GM18517 (cell line): Measurements from ENCODE around the gene LDLRAD4.

Experiments used
- ATAC-seq: cut with Tn5 transposase; IDR thresholded peaks from one replicate; pipeline ENCODE4 v1.9.1; 2021; ENCODE audit warnings: mild to moderate bottlenecking, moderate library complexity; ENCODE audit not compliant: unreplicated experiment

The LDLRAD4 gene

DNA sequence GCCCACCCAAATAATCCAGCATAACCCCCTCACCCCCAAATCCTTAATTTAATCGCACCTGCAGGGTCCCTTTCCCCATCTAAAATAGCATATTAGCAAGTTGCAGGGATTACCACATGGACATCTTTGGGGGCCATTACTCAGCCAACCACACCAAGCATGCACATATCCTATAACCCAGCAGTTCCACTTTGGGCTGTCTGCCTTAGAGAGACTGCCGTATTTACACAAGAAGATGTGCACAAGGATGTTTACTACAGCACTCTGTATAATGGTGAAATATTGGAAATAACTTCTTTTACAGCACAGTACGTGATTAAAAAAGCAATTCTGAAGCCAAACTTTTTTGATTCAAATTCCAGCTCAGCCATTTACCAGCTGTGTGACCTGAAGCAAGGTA is 17.3 kb upstream of the LDLRAD4 start:
- no peak for ATAC-seq

DNA sequence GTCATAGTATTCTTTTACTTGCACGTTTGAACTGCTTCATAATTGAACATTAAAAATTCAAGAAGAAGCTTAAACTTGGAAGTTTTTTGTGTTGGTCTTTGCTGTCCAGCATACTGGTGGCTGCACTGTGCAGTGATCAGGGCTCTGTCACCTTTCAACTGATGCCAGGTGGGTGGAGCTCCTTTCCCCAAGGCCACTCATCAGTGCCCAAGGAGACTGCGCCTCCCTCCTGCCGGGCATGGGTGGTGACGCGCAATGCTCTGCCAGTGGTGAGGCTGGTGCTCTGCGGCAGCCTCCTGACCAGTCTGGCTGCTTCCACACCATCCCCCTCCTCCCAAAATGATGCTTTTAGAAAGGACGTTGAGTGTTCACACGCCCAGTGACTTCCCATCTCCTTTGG is 16.0 kb upstream of the LDLRAD4 start:
- ATAC-seq, result no peak

DNA sequence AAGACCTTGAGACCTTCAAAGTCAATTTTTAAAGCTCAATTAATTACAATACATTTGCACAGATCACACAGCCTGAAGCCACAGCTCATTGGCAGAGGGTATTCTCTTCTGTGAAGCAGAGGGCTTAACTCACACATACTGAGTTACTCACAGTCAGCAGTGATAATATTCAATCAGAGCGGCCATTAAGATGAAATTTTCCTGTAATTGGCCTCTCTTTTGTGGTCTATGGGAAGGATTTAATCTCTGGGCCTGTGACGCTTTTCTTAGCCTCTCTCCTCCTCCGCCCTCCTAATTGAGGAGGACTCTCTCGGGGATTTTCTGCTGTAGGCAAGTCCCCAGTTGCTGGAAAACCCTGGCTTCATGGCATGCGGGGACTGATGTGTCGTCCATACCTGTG is 12.3 kb upstream of the LDLRAD4 start:
- ATAC-seq, result no peak

DNA sequence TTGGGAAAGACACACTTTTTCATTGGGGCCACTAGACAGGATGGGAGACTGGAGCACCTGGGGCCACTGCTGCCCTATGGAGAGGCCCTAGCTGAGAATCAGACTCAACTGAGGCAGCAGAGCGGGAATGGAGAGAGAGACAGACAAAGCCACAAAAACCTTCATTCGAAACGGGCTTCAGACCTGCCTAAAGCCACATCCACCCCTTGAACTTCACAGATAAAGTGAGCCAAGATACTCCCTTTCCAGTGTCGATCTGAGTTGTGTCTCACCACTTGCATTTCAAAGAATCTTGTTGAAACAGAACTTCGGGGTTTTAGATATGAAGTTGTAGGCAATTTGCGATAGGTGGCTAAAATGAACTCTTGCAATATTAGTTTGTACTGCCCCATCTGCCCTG is 11.3 kb upstream of the LDLRAD4 start:
- no peak for ATAC-seq

DNA sequence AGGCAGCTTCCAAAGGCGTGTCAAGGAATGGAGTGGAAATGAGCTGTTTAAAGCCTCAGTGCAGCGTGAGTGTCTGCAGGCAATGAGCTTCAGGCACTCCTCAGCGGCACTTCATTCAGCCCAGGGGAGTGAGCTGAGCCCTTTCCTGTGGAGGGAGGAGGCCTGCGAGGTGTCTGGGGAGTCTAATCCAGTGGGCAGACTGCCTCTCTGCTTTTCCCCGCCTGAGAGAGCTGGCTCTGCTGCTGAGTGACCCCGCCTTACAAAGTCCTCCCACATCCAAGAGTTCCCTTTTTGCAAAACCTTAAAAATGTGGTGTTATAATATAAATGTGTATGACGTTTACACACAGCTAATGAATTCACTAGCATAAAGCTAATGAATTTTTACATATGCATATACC is 7.0 kb upstream of the LDLRAD4 start:
- ATAC-seq, result no peak

DNA sequence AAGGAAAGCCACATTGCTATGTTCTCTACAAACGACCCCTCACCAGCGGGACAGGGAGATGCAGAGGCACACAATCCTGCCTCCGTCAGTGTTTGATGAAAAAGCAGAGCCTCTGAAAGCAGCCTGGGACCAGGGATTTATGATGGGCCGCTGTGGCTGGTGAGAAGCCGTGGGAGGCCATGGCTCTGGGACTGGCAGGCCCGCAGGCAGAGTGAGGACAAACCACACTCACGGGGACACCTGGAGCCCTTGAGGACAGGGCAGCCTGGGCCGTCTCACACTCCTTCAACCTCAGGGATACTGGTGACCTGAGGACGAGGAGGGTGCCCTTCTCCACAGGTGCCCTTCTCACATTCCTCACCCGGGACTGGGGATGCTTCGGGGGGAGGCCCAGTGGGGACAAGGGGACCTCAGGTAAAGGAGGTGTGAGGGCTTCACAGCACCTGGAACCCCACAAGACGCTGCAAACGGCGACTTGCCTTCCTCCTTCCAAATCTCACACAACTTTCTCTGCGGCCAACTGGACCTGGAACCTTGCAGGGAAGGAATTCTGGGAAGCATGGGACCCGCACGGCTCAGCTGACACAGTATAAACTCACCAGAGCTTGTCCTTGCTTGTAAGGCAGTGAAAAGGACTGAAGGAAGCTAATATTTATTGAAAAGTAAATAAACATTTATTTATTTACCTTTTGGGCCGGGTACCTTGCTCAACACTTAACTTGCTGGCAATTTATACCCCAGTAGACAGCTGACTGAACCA is 5.3 kb upstream of the LDLRAD4 start:
- no peak for ATAC-seq

DNA sequence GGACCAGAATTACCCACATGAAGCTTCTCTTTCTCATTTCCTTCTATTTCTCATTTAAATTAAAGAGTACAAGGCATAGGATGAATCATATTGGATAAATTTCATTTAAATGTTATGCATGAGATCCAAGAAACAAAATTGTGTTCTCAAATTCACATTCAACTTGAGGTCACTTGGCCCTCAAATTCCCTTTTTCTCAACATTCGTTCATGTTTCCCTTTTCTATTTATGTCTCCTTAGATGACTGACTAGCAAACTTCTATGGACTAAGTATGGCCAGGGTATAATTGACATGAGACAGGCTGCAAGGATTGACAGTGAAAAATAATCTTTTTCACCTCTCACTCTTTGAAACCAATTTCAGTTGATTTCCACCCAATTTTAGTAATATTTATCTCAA is 4.0 kb upstream of the LDLRAD4 start:
- ATAC-seq, result no peak

DNA sequence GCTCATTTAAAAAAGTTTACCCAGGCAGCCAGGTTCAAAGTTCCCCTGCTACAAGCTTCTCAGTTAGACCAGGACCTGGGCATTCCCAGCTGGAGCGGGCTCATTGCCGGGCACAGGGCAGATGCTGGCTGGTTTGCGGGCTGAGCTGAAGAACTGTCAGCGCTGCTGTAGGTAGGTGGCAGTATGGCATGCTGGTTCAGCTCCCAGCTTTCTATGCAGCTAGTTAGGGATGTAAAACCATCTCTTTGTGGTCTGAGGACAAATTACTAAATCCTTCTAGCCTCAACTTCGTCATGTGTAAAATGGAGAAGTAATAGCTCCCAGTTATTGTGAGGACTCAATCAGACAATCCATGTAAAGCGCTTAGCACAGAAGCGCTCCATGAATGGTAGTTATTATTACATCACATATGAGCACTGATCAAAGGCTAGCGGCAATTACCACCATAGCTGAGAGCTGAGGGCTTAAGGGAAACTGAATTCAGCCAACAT is 2.4 kb upstream of the LDLRAD4 start:
- ATAC-seq, result no peak

DNA sequence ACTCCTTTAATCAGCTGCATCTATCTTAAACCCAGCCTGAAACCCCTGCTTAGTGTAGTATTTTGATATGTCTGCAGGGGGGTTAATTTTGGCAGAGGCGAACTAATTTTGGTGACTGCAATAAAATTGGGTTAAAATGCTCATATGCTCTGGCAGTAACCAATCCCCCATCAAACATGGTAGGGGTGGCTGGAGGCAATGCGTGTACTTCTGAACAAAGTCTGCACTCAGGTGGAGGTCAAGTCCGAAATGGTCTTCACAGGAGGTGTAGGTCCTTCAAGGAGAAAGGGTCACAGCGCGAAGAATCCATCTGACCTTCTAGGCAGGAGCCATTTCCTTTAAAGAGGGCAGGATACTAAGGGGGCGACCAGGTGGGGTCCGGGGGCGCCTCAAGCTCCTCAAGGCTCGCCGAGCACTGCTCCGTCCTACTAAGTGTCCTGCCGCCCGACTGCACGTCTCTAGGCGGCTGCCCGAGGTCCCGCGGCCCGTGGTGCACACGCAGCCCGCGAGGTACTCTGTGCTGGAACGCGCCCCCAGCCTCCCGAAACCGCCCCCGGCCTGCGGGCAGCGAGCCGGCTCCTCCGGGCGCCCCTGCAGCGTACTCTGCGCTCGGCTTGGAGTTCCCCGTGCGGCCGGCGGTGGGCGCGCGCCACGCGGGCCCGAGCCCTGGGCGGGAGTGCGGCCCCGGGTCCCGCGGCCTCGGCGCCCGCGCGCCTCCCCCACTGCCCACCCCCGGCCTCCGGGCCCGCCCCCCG is 1.7 kb upstream of the LDLRAD4 start:
- no peak for ATAC-seq

DNA sequence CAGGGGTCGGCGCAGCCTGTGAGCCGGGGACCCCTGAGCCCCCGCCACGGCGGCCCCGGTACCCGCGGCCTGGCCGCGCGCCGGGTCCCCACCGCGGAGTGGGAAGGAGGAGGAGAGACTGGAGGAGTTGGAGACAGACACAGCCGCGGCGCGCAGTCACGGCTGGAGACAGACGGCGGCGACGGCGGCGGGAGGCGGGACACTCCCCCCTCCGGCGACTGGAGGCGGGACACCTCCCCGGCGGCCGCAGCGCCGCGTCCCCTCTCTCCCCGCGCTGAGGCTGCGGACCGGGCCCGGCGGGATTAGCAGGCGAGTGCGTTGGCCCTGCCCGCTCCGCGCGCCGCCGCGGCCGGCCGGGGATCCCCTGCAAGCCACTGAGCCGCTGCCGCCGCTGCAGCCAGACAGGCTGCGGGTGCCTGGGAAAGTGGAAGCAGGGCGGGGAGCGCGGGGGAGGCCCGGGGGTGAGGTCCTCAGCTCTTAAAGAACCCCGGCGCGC is 1.0 kb upstream of the LDLRAD4 start:
- ATAC-seq, result no peak

DNA sequence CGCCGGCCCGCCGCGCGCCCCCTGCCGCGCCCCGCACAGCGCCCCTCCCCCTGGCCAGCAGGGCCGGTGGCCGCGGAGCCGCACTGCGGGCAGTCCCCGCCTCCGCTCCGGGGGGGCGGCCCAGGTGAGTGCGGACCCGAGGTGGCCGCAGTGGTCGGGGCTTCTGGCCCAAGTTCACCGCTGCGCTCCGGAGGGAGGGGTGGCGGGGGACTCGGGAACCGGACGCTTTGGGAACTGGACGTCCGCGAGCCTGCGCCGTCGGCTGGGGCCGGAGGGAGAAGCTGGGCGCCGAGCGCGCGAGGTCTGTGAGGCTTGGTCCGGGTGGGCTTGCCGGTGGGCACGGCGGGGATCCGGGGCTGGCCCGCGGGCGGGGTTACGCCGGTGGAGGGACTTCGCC is 591 bp upstream of the LDLRAD4 start:
- no peak for ATAC-seq

DNA sequence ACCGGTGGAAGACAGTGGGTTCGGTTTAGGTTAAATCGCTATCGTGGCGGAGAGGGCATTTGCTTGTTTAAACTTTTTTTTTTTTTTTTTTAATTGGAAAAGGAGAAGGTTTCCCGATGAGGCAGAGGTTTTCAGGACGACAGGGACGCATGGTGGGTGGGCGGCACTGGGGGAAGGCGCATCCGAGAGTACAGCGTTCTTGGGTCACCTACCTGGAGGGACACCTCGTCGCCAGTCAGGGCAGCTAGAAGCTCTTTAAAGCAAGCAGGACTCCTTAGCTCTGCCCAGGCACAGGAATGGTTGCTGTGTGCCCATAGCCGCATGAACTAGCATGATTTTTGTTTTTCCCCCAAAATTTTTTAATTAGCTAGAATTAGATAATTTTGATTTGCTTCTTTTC is 437 bp downstream of the LDLRAD4 start:
- ATAC-seq, result no peak

DNA sequence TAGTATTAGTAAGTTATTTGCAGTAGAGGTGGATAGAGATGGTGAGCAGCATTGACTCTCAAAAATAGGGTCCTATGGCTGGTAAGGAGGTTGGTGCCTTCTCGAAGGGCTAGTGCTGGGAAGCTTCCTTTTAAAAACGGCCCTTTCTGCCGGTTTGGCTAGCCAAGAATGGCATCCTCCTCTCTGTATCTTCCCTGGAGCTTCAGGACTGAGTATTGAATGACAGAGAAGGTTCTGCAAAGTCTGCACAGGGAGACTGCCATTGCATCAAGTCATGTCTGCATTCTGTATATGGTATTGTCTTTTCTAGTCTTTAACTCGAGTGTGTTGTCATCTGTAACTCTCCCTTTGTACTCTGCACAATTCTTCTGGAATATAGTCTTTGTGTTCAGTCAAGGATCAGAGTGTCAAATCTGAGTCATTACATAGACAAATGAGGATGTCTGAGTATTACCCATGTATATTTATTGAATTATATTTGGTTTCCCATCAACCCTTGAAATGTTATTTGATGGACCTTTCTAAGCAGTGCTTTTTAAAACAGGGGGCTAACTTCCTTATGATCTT is 1.1 kb downstream of the LDLRAD4 start:
- no peak for ATAC-seq

DNA sequence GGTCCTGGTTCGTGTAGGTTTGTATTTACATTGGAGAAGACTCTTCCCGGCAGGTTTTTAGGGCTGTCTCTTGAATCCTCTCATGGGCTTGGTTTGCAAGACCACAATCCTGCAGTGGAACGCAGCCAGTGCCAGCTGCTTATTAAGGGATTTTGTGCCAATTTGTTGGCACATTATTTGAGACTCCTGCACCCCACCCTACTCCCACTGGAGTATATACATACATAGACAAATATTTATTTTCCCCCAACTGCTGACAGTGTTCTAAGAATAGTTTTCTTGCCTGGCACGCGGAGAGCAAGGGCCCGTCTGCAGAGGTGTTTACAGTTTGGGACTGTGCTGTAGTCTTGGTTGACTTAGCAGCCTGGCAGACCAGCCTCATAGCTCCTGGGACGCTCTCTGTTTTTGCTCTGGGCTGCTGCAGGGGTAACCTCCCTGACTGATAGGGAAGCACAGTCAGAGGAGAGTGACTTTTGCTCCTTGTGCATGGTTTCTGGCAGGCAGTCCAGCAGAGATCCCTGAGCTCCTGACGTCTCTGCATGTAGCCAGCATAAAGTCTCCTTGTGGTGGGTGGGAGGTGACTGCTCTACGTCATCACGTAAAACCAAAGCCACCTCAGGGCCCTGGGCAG is 1.9 kb downstream of the LDLRAD4 start:
- ATAC-seq, result no peak

DNA sequence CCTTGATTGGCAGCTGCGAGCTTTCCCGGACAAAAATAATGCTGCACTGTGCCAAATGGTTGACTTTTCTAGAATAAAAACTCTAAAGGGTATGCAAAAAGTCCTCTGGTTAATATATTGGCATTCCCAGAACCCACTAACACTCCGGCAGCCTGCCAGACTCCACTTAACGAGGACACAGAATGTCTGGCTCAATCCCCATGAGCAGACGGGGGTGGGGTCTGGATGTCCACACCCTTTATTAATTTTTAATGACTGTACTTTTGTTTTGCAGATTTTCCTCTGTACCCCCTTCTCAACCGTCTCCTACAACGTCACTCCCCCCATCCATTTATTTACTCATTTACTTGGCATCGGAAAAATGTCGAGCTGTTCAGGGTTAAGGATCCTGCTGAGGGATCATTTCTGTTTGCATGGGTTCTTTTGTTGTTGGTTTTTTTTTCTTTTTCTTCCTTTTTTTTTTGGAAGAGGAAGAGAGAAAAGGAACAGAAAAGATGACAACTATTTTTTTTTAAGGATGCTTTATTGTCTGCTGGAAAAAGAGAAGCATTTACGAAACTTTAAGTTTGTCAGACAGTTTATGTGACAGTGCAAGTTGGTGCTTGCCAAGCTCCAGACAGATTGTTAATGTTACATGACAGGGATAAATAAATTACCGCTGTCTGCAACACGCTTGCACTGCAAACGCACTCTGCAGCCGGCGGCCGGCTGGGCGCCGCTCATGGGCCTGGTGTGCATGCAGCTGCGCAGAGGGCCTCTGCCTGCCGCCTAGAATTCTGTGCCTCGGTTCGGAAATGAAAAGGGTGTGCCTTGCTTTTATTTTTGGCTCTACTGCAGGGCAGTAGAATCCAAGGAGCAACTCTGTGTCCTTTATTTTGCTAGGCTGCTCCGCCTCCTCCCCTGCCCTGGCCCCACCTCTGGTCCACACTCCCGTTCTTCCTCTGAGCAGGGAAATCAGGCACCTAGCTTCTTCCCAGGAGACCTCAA is 3.6 kb downstream of the LDLRAD4 start:
- no peak for ATAC-seq

DNA sequence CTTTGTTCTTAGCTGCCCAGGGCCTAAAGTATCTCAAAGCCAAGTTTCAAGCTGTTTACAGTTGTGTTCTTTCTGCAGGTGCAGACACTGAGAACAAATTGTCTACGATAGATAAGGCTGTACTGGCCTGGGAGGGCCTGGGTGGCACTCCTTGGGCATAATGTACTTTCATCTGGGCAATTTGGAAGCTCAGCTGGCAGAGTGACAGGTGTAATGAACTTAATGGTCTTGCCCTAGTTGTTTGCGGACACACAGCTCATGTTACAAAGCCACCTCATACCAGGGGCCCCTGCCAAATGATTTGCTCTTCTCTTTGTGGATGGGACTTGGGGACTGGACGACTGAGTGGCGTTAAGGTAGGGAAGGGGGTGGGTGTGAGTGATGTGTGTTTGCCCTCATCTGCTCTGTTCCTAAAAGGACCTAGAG is 4.3 kb downstream of the LDLRAD4 start:
- no peak for ATAC-seq

DNA sequence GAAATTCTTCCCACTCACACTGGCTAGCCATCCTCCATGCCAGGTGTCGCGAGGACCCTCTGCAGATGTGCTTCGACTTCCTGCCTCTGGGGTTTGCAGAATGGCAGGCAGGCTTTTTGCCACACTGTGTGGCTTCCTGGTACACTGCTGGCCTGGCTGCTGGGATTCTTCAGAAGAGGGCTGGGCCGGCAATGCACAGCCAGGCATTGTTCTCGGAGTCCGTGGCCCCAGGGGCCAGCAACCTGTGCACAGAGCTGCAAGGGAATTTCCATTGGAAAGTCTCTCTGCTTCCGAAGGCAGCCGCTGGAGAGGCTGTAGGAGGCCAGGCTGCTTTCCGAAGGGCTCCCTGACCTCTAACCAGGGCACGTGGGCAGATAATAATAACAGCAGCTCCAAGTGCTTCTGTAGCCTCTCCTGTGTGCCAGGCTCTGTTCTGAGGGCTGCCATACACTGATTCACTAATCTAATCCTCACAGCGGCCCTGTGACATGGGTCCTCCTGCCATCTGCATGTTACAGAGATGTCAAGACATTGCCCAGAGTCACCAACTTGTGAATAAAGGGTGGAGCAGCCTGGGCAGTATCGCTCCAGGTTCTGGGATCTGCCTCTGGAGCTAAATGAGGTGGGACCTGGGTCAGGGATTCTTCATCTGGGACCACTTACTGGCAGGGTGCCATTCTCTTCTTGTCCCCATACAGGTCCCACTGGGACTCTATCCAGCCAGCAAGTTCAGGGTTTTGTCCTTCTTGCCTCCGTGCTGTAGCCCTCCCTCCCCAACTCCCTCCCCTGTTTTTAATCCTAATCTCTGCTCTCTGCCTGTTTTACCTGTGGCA is 5.0 kb downstream of the LDLRAD4 start:
- ATAC-seq, result no peak

DNA sequence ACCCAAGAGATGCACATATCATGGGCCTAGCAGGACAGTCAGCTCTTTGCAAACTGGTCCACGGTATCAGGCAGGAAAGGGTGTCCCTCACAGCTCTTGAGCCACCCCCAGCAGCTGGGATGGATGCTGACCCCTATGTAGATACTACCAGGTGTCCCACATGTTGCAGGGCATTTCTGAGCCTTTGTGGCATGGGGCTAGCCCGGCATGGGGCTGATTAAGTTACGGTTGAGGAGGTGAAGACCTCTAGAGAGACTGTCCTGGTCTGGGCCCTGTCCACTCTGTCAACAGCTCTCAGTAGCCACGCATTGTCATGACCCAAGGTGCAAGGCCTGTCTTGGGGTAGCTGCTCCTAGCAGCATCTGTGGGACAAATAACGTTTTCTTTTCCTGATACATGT is 6.7 kb downstream of the LDLRAD4 start:
- ATAC-seq, result no peak

DNA sequence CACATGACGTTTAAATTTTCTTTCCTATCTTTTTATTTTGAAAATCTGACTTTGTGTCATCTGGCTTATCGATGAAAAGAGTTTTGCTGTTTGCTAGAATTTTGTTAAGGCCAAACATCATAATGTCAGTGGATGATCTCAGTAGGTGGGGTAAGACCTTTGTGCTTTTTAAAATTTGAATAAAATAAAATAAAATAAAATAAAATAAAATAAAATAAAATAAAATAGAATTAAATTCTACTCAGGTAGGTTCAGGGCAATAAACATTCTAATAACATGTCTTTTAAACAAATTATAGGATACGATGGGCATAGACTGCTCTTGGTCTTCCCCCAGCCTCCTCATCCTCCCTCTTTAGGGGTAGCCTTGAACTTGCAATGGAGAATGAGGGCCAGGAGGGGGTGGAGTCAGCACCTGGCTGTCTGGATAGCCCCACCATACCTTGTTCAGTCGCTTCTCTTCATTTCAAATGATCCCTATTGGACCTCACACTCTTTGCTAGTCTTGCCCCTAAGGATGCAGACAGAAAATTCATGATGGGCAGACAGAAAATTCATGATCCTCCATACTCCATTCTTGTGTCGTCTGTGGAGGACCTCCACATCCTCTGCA is 8.1 kb downstream of the LDLRAD4 start:
- ATAC-seq, result no peak
